Measurements from ENCODE around the gene MRPS23. TPM values are rescaled to one million over a fixed set of nuclear protein-coding genes. Genes with fewer than 3 reads are reported as not detected.
A peak's percentile ranks its signal among the peaks of the same experiment; 100 is the strongest.

Gene MRPS23
- total and polyA plus RNA-seq, 2 of the 13 experiments (the other 11 are each of a cell fraction or from before 2014, with no cell fraction given) = 63.2 to 181 TPM

DNA sequence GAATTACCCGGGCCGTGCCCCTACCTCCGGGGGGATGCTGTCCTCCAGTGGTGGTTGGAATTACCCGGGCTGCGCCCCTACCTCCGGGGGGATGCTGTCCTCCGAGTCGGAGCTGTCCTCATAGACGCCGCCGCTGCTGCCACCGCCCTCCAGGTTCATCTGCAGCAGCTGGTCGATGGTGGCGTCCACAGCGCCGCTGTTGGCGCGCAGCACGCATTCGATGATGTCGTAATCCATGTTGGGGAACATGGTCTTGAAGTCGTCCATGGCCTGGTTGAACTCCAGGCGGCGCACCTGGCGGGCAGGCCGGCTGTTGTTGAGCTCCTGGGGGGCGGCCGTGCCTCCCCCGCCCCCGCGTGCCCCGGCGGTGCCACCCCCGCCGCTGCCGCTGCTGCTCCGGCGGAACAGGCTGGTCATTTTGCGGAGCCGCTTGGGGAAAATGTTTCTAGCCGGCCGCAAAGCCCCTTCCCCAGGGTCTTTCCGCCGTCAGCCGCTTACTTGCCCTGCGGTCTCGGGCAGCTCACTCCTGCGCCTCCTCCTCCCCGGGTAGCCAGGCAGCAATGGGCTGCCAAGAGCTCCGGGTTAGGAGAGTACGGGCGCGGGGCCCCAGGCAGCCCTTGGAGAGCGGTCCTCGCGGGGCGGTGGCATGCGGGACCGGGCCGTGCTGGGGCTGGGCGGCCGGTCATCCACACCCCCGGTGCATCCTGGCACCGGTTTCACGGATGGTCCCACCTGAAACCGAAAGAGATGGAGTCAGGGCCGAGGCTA, 35.5 kb upstream of the MRPS23 start:
- DNase-seq (ENCODE audit: low spot score) = no peak
- Histone ChIP-seq H3K4me1 (ENCODE audit: insufficient read depth, low read length) (peaks cover 28% of the 10 kb centered on the region), H3K27ac (ENCODE audit: extremely low read length, insufficient read depth, low read length) (no peak overlapping the region), H2AFZ (ENCODE audit: low read length) (no peak overlapping the region), H3K36me3 (replicated peaks in 1 of 2; ENCODE audit: control insufficient read depth in 1 of 2, insufficient read depth in 2 of 2, low read length in 2 of 2) (peaks cover 0 to 2% of the 10 kb centered on the region in 2 experiments; a peak in 1 of 5 replicates), H3K9me3 (ENCODE audit: low read length) (no peaks in the 10 kb centered on the region), H3K27me3 (ENCODE audit: control insufficient read depth in 1 of 2, insufficient read depth in 2 of 2, low read length in 2 of 2) (no peaks in the 10 kb centered on the region), H4K20me1 (ENCODE audit: insufficient read depth, low read length) (no peaks in the 10 kb centered on the region), H3K4me2 (ENCODE audit: low read depth, low read length) (no peak overlapping the region), H3K9ac (ENCODE audit: insufficient read depth, low read depth, low read length) (no peak overlapping the region), H3K4me3 (replicated peaks in 1 of 3; ENCODE audit: insufficient read depth in 1 of 3, low read depth in 2 of 3, low read length in 3 of 3) (no peak overlapping the region), H3K79me2 (ENCODE audit: insufficient read depth, low read length) (no peaks in the 10 kb centered on the region)
- ATAC-seq = no peak
- WGBS (ENCODE audit: low lambda C conversion rate) = 96% methylated on average over 66 of the region's 67 CpGs
- intact Hi-C loops (cut with micrococcal nuclease; ENCODE audit: unreplicated experiment) (no loop called here), in situ Hi-C loops (cut with HindIII; ENCODE audit: extremely low pct_ligation_motif_present, low pct_unique_long_range_greater_than_20kb) (no loop called here)
- no TSS peak for BruUV-seq (replicated peaks)
- FAIRE-seq = no peak
- CTCF ChIA-PET (ENCODE audit: low intra/inter-chr PET ratio, low total read pairs) = no interaction called here
- POLR2A ChIA-PET = no interaction called here
- no peak for TF ChIP-seq ZNF24 (IDR thresholded peaks at IDR 0.05)
- peak; percentile 67; the same call in 1 of the 2 replicates for TF ChIP-seq CEBPB (IDR thresholded peaks at IDR 0.05; ENCODE audit: borderline replicate concordance, low read depth, low read length)

DNA sequence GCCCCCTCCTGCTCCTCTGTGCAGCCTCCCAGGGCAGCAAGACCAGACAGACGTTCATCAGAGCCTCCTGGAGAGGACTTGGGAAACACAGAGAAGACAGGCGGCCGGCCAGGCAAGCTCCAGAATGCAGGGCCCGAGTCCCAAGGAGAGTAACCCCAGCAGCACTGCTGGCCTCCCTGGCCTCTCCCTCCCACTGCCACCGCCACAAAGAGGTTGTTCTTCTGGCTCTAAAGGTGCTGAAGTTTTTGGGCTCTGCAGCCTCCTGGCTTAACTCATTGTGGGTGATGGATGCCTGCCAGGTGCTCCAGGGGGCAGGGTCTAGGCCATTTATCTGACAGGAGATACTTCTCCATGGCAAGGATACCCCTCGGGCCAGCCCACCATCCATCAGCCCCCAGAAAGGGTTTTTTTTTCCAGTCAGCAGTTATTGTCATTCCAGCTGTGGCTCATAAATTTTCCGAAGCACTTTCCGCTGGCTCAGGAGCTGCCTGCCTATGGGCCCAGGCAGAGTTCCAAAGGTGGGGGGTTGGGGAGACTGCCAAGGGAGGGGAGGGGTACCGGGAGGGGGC, 32.0 kb upstream of the MRPS23 start:
- H3K4me3 ChIP-seq (replicated peaks in 1 of 3; ENCODE audit: insufficient read depth in 1 of 3, low read depth in 2 of 3, low read length in 3 of 3) = no peak overlapping the region
- H3K9me3 ChIP-seq (ENCODE audit: low read length) = no peaks in the 10 kb centered on the region
- TF ChIP-seq NRL (CRISPR knock-in tag; IDR thresholded peaks at IDR 0.05; ENCODE audit: borderline replicate concordance) (no peak), MBNL3 (CRISPR knock-in tag; conservative IDR thresholded peaks at IDR 0.05) (no peak), MAFK (conservative IDR thresholded peaks at IDR 0.05 in 1 of 2, IDR thresholded peaks at IDR 0.05 in 1 of 2; ENCODE audit: low read length in 2 of 2) (peak; percentile 40 to 61), ELF1 (CRISPR knock-in tag; IDR thresholded peaks at IDR 0.05) (no peak), MAFF (IDR thresholded peaks at IDR 0.05; ENCODE audit: low read depth, low read length) (peak; percentile 6; the same call in 1 of the 2 replicates)
- TF ChIP-seq, protein P1, sequence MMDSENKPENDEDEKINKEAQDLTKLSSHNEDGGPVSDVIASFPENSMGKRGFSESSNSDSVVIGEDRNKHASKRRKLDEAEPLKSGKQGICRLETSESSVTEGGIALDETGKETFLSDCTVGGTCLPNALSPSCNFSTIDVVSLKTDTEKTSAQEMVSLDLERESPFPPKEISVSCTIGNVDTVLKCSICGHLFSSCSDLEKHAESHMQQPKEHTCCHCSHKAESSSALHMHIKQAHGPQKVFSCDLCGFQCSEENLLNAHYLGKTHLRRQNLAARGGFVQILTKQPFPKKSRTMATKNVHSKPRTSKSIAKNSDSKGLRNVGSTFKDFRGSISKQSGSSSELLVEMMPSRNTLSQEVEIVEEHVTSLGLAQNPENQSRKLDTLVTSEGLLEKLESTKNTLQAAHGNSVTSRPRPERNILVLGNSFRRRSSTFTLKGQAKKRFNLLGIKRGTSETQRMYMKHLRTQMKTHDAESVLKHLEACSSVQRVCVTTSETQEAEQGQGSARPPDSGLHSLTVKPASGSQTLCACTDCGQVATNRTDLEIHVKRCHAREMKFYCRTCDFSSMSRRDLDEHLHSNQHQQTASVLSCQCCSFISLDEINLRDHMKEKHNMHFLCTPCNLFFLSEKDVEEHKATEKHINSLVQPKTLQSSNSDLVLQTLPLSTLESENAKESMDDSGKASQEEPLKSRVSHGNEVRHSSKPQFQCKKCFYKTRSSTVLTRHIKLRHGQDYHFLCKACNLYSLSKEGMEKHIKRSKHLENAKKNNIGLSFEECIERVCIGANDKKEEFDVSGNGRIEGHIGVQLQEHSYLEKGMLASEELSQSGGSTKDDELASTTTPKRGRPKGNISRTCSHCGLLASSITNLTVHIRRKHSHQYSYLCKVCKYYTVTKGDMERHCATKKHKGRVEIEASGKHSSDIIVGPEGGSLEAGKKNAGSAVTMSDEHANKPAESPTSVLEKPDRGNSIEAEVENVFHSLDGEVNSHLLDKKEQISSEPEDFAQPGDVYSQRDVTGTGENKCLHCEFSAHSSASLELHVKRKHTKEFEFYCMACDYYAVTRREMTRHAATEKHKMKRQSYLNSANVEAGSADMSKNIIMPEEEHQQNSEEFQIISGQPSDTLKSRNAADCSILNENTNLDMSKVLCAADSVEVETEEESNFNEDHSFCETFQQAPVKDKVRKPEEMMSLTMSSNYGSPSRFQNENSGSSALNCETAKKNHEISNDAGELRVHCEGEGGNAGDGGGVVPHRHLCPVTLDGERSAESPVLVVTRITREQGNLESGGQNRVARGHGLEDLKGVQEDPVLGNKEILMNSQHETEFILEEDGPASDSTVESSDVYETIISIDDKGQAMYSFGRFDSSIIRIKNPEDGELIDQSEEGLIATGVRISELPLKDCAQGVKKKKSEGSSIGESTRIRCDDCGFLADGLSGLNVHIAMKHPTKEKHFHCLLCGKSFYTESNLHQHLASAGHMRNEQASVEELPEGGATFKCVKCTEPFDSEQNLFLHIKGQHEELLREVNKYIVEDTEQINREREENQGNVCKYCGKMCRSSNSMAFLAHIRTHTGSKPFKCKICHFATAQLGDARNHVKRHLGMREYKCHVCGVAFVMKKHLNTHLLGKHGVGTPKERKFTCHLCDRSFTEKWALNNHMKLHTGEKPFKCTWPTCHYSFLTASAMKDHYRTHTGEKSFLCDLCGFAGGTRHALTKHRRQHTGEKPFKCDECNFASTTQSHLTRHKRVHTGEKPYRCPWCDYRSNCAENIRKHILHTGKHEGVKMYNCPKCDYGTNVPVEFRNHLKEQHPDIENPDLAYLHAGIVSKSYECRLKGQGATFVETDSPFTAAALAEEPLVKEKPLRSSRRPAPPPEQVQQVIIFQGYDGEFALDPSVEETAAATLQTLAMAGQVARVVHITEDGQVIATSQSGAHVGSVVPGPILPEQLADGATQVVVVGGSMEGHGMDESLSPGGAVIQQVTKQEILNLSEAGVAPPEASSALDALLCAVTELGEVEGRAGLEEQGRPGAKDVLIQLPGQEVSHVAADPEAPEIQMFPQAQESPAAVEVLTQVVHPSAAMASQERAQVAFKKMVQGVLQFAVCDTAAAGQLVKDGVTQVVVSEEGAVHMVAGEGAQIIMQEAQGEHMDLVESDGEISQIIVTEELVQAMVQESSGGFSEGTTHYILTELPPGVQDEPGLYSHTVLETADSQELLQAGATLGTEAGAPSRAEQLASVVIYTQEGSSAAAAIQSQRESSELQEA (CRISPR knock-in tag; IDR thresholded peaks at IDR 0.05; ENCODE audit: not compliant biosample characterization) = no peak
- no peak overlapping the region for H3K4me2 ChIP-seq (ENCODE audit: low read depth, low read length)
- peaks cover 0 to 2% of the 10 kb centered on the region in 2 experiments; a peak in 1 of 5 replicates for H3K36me3 ChIP-seq (replicated peaks in 1 of 2; ENCODE audit: control insufficient read depth in 1 of 2, insufficient read depth in 2 of 2, low read length in 2 of 2)
- no peaks in the 10 kb centered on the region for H4K20me1 ChIP-seq (ENCODE audit: insufficient read depth, low read length)
- H3K9ac ChIP-seq (ENCODE audit: insufficient read depth, low read depth, low read length) = no peak overlapping the region
- POLR2A ChIA-PET = no interaction called here
- peaks cover 47% of the 10 kb centered on the region for H3K4me1 ChIP-seq (ENCODE audit: insufficient read depth, low read length)
- intact Hi-C loops (cut with micrococcal nuclease; ENCODE audit: unreplicated experiment) (no loop called here), in situ Hi-C loops (cut with HindIII; ENCODE audit: extremely low pct_ligation_motif_present, low pct_unique_long_range_greater_than_20kb) (no loop called here)
- no peaks in the 10 kb centered on the region for H3K79me2 ChIP-seq (ENCODE audit: insufficient read depth, low read length)
- CTCF ChIA-PET (ENCODE audit: low intra/inter-chr PET ratio, low total read pairs) = no interaction called here
- no TSS peak for BruUV-seq (replicated peaks)
- H2AFZ ChIP-seq (ENCODE audit: low read length) = no peak overlapping the region
- ATAC-seq (no peak), FAIRE-seq (no peak), DNase-seq (ENCODE audit: low spot score) (no peak)
- no peaks in the 10 kb centered on the region for H3K27me3 ChIP-seq (ENCODE audit: control insufficient read depth in 1 of 2, insufficient read depth in 2 of 2, low read length in 2 of 2)
- H3K27ac ChIP-seq (ENCODE audit: extremely low read length, insufficient read depth, low read length) = no peak overlapping the region
- 86% methylated on average over 7 of the region's 9 CpGs for WGBS (ENCODE audit: low lambda C conversion rate)

All from HepG2 (cell line).